GM19099 (cell line): ENCODE data around the gene GRID1.

Experiments used
- POLR2A ChIP-seq: IDR thresholded peaks from 3 replicates; pipeline ENCODE4 v1.6.1; 2011; ENCODE audit warnings: low read depth; ENCODE audit not compliant: insufficient read length; ENCODE audit errors: extremely low read depth

The GRID1 gene

GRCh38 chr10:85643845-85644525 is 722.6 kb downstream of the GRID1 start:
- no peak for TF ChIP-seq POLR2A

GRCh38 chr10:85643171-85643844 is 723.3 kb downstream of the GRID1 start:
- no peak for TF ChIP-seq POLR2A

- TF ChIP-seq POLR2A: no peak
Measured at GRCh38 chr10:85642421-85643170, 724.0 kb downstream of the GRID1 start.

- no peak for TF ChIP-seq POLR2A
Measured at GRCh38 chr10:85642082-85642420, 724.5 kb downstream of the GRID1 start.

- TF ChIP-seq POLR2A: no peak
Measured at GRCh38 chr10:85641479-85642009, 725.1 kb downstream of the GRID1 start.

GRCh38 chr10:85638797-85639196 is 727.8 kb downstream of the GRID1 start:
- TF ChIP-seq POLR2A: no peak

- no peak for TF ChIP-seq POLR2A
Measured at GRCh38 chr10:85635650-85636049, 730.9 kb downstream of the GRID1 start.

GRCh38 chr10:85624511-85624910 is 742.1 kb downstream of the GRID1 start:
- no peak for TF ChIP-seq POLR2A

- TF ChIP-seq POLR2A: no peak
Measured at GRCh38 chr10:85623758-85624157, 742.8 kb downstream of the GRID1 start.

GRCh38 chr10:85623342-85623741 is 743.3 kb downstream of the GRID1 start:
- no peak for TF ChIP-seq POLR2A

GRCh38 chr10:85622425-85622824 is 744.2 kb downstream of the GRID1 start:
- no peak for TF ChIP-seq POLR2A

GRCh38 chr10:85621562-85621961 is 745.0 kb downstream of the GRID1 start:
- TF ChIP-seq POLR2A: no peak

GRCh38 chr10:85620807-85621206 is 745.8 kb downstream of the GRID1 start:
- TF ChIP-seq POLR2A: no peak

- no peak for TF ChIP-seq POLR2A
Measured at GRCh38 chr10:85619832-85620231, 746.8 kb downstream of the GRID1 start.

GRCh38 chr10:85618841-85619240 is 747.8 kb downstream of the GRID1 start:
- TF ChIP-seq POLR2A: no peak
